GM12891 (cell line): Measurements from ENCODE around the gene SLC48A1.

Experiments
- POLR2AphosphoS5 ChIP-seq: IDR thresholded peaks from 2 replicates; pipeline ENCODE4 v1.6.1; 2011; ENCODE audit warnings: low read depth, low read length, control low read depth
- SPI1 ChIP-seq: IDR thresholded peaks from 2 replicates; pipeline ENCODE4 v1.6.1; 2011; ENCODE audit warnings: low read depth, low read length, control low read depth
- TAF1 ChIP-seq: IDR thresholded peaks from 2 replicates; pipeline ENCODE4 v1.6.1; 2011; ENCODE audit warnings: low read depth, low read length, control low read depth

GRCh38 chr12:47776471-47777143 lies 3.6 kb downstream of the SLC48A1 start:
- TF ChIP-seq TAF1 = no peak
- TF ChIP-seq SPI1 = no peak
- TF ChIP-seq POLR2AphosphoS5 = no peak
